SK-N-SH (cell line): ENCODE results near the gene CUBN. TPM values are rescaled to one million over a fixed set of nuclear protein-coding genes. Genes with fewer than 3 reads are reported as not detected.

Experiments
- CTCF ChIA-PET: fragments of 300-600, 350-600 bp; formaldehyde crosslinking; extraction: SDS; loops from one replicate; lab custom pipeline; 2021; lab: Yijun Ruan, JAX
- POLR2A ChIA-PET: fragments of 350-600 bp; sonication (Branson Sonifier 250); formaldehyde crosslinking; extraction: SDS; loops from one replicate; lab custom pipeline; 2020; ENCODE audit warnings: antibody characterized with exemption, inconsistent platforms; lab: Yijun Ruan, JAX
- DNase-seq: peaks from one replicate; pipeline ENCODE4 v3.0.0; 2012
- H2AFZ ChIP-seq: fragments of 200-600 bp; sonication (generic); 2 replicates; pipeline ENCODE4 v1.8.1; 2016; ENCODE audit warnings: antibody characterized with exemption, mild to moderate bottlenecking, low read depth
- H3F3A ChIP-seq: fragments of 200-600 bp; sonication (generic); replicated peaks from 2 replicates; pipeline ENCODE3; 2016; ENCODE audit warnings: antibody characterized with exemption, mild to moderate bottlenecking; ENCODE audit not compliant: insufficient read depth
- H3K27ac ChIP-seq, 2 experiments: fragments of 200-500 bp in 1 of 2; fragments of 200-600 bp in 1 of 2; sonication (Bioruptor generic) in 1 of 2; sonication (generic), shearing (Covaris generic) in 1 of 2; 2 replicates each; pipeline versions ENCODE4 v1.5.1 to v1.6.1; 2014 to 2016; ENCODE audit warnings: low read depth in 2 of 2, inconsistent platforms in 1 of 2, low read length in 1 of 2, mild to moderate bottlenecking in 1 of 2, mixed read lengths in 1 of 2
- H3K27me3 ChIP-seq: fragments of 200-600 bp; sonication (generic), shearing (Covaris generic); 2 replicates; pipeline ENCODE4 v1.6.1; 2016; ENCODE audit warnings: mixed run types; ENCODE audit not compliant: insufficient read depth
- H3K36me3 ChIP-seq, 2 experiments: fragments of 200-500 bp in 1 of 2; fragments of 200-600 bp in 1 of 2; sonication (Bioruptor generic) in 1 of 2; sonication (generic) in 1 of 2; replicated peaks in 1 of 2; 2 replicates each; pipeline versions ENCODE3 to v1.5.1; 2014 to 2016; ENCODE audit warnings: low read length in 1 of 2, mild to moderate bottlenecking in 1 of 2; ENCODE audit not compliant: insufficient read depth in 2 of 2, control insufficient read depth in 1 of 2
- H3K4me1 ChIP-seq, 2 experiments: fragments of 200-500 bp in 1 of 2; fragments of 200-600 bp in 1 of 2; sonication (Bioruptor generic) in 1 of 2; sonication (generic), shearing (Covaris generic) in 1 of 2; 2 replicates each; pipeline versions ENCODE4 v1.5.1 to v1.6.1; 2014 to 2016; ENCODE audit warnings: low read depth in 1 of 2, low read length in 1 of 2, mixed run types in 1 of 2; ENCODE audit not compliant: insufficient read depth in 2 of 2, control insufficient read depth in 1 of 2
- H3K4me2 ChIP-seq: fragments of 200-600 bp; sonication (generic), shearing (Covaris generic); 2 replicates; pipeline ENCODE4 v1.6.1; 2017; ENCODE audit warnings: mixed run types
- H3K4me3 ChIP-seq, 2 experiments: fragments of 200-500 bp in 1 of 2; fragments of 200-600 bp in 1 of 2; sonication (Bioruptor generic) in 1 of 2; sonication (generic), shearing (Covaris generic) in 1 of 2; 2 replicates each; pipeline versions ENCODE4 v1.5.1 to v1.8.1; 2014 to 2016; ENCODE audit warnings: low read depth in 2 of 2, inconsistent platforms in 1 of 2, low read length in 1 of 2, mild to moderate bottlenecking in 1 of 2, mixed read lengths in 1 of 2, moderate library complexity in 1 of 2
- H3K79me2 ChIP-seq: fragments of 200-600 bp; sonication (generic); 2 replicates; pipeline ENCODE4 v1.8.1; 2017; ENCODE audit warnings: mild to moderate bottlenecking; ENCODE audit not compliant: insufficient read depth
- H3K9ac ChIP-seq: fragments of 200-600 bp; sonication (generic); 2 replicates; pipeline ENCODE4 v1.6.1; 2017; ENCODE audit warnings: mixed run types
- H3K9me2 ChIP-seq: fragments of 200-600 bp; sonication (generic); 2 replicates; pipeline ENCODE4 v1.6.1; 2017; ENCODE audit warnings: mixed run types
- H3K9me3 ChIP-seq: fragments of 200-600 bp; sonication (generic); 2 replicates; pipeline ENCODE4 v1.6.1; 2017; ENCODE audit warnings: mixed run types, mild to moderate bottlenecking, moderate library complexity
- H4K20me1 ChIP-seq: fragments of 200-600 bp; sonication (generic); 2 replicates; pipeline ENCODE4 v1.6.1; 2017; ENCODE audit warnings: mild to moderate bottlenecking, mixed run types; ENCODE audit not compliant: insufficient read depth
- EP300 ChIP-seq, 2 experiments: IDR thresholded peaks; 2 replicates each; pipeline versions ENCODE4 v1.4.0 to v1.6.1; 2012; ENCODE audit warnings: borderline replicate concordance in 1 of 2, low read depth in 1 of 2, low read length in 1 of 2
- EZH2phosphoT487 ChIP-seq: fragments of 200-600 bp; sonication (generic); IDR thresholded peaks from 2 replicates; pipeline ENCODE4 v1.6.1; 2017; ENCODE audit warnings: low read depth, mixed run types, mild to moderate bottlenecking, antibody characterized with exemption, moderate library complexity, borderline replicate concordance
- FOSL2 ChIP-seq: IDR thresholded peaks from 2 replicates; pipeline ENCODE4 v1.4.0; 2012; ENCODE audit warnings: low read depth, mild to moderate bottlenecking, moderate library complexity, borderline replicate concordance
- FOXJ3 ChIP-seq: sonication (generic); formaldehyde crosslinking; IDR thresholded peaks from 2 replicates; pipeline ENCODE4 v1.5.1; 2020; ENCODE audit warnings: mild to moderate bottlenecking, missing genetic modification reagents
- JUND ChIP-seq: IDR thresholded peaks from 2 replicates; pipeline ENCODE4 v1.4.0; 2012
- MXI1 ChIP-seq: IDR thresholded peaks from 2 replicates; pipeline ENCODE4 v1.6.1; 2012; ENCODE audit warnings: mild to moderate bottlenecking, low read depth, low read length, improper control_type of control experiment
- POLR2AphosphoS5 ChIP-seq: IDR thresholded peaks from 2 replicates; pipeline ENCODE4 v1.6.1; 2012; ENCODE audit warnings: low read depth, low read length
- SIN3A ChIP-seq: IDR thresholded peaks from 2 replicates; pipeline ENCODE4 v1.6.1; 2012; ENCODE audit warnings: low read depth, mild to moderate bottlenecking, low read length, moderate library complexity, borderline replicate concordance
- TCF12 ChIP-seq: IDR thresholded peaks from 2 replicates; pipeline ENCODE4 v1.4.0; 2012
- polyA plus RNA-seq, 3 experiments: library from polyadenylated mRNA; depleted of rRNA; stranded (reverse); fragments of >200 nt; gene quantifications; 2 replicates each; pipeline ENCODE4 v1.2.3, GENCODE V29; 2012
- TF ChIP-seq, protein P1 (sequence below): fragments of 150-350 bp; IDR thresholded peaks from 2 replicates; pipeline ENCODE4 v1.6.1; 2016; ENCODE audit warnings: mild to moderate bottlenecking, low read depth, low read length
- TF ChIP-seq, protein P2 (sequence below): IDR thresholded peaks from 2 replicates; pipeline ENCODE4 v1.4.0; 2012; ENCODE audit warnings: low read depth
- TF ChIP-seq, protein P3 (sequence below): fragments of 150-350 bp; IDR thresholded peaks from 2 replicates; pipeline ENCODE4 v1.6.1; 2017; ENCODE audit warnings: antibody characterized with exemption, low read length, low read depth, borderline replicate concordance
- TF ChIP-seq, protein P4 (sequence below): IDR thresholded peaks from 2 replicates; pipeline ENCODE4 v1.4.0; 2012; ENCODE audit warnings: low read depth, borderline replicate concordance
- TF ChIP-seq, protein P5 (sequence below): IDR thresholded peaks from 2 replicates; pipeline ENCODE4 v1.6.1; 2012; ENCODE audit warnings: mild to moderate bottlenecking, low read depth, low read length, moderate library complexity

The CUBN gene
- polyA plus RNA-seq, 1 of the 3 experiments (the other 2 are of a cell fraction), result 2.4 TPM

DNA sequence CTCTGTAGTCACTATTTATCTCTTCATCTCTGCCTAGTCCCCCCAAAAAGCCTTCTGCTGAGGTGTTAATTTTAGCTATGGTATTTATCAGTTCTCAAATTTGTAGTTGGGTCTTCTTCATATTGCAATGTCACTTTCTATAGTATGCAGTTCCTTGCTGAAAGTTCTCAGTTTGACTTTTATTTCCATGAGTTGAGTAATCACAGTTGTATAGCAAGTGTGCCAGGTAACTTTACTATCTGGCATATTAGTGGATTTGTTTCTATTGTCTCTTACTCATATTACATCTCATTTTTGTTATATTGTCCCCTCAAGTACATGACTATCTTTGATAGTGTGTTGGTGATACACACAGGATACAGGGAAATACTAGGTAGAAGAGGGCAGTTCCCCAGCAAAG is 152.8 kb downstream of the CUBN start:
- Histone ChIP-seq H3K9ac (no peak overlapping the region), H3K4me3 (no peak overlapping the region), H2AFZ (no peak overlapping the region), H3K79me2 (no peaks in the 10 kb centered on the region), H3K27ac (no peak overlapping the region), H3K27me3 (no peaks in the 10 kb centered on the region), H3K9me2 (no peaks in the 10 kb centered on the region), H3F3A (peaks cover 4% of the 10 kb centered on the region), H3K4me2 (no peak overlapping the region), H4K20me1 (no peaks in the 10 kb centered on the region), H3K36me3 (peaks cover 0 to 5% of the 10 kb centered on the region in 2 experiments), H3K4me1 (no peaks in the 10 kb centered on the region), H3K9me3 (0 out of 2 replicates have a peak, but pooled peaks cover 2% of the 10 kb centered on the region)
- ChIA-PET POLR2A (no interaction called here), CTCF (interaction anchor here (0.7 kb wide), 1 partner anchor 698 kb away, joined by 3 read pairs; no protein-coding TSS in a partner anchor)
- TF ChIP-seq, protein P1, sequence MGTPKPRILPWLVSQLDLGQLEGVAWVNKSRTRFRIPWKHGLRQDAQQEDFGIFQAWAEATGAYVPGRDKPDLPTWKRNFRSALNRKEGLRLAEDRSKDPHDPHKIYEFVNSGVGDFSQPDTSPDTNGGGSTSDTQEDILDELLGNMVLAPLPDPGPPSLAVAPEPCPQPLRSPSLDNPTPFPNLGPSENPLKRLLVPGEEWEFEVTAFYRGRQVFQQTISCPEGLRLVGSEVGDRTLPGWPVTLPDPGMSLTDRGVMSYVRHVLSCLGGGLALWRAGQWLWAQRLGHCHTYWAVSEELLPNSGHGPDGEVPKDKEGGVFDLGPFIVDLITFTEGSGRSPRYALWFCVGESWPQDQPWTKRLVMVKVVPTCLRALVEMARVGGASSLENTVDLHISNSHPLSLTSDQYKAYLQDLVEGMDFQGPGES, result no peak
- TF ChIP-seq TCF12 (no peak), FOXJ3 (no peak), EZH2phosphoT487 (no peak), FOSL2 (no peak), MXI1 (no peak), EP300 (IDR thresholded peaks at IDR 0.05; ENCODE audit: borderline replicate concordance in 1 of 2, low read depth in 1 of 2, low read length in 1 of 2) (no peak), POLR2AphosphoS5 (no peak), JUND (no peak), SIN3A (no peak)
- TF ChIP-seq, protein P2, sequence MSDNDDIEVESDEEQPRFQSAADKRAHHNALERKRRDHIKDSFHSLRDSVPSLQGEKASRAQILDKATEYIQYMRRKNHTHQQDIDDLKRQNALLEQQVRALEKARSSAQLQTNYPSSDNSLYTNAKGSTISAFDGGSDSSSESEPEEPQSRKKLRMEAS, result no peak
- TF ChIP-seq, protein P3, sequence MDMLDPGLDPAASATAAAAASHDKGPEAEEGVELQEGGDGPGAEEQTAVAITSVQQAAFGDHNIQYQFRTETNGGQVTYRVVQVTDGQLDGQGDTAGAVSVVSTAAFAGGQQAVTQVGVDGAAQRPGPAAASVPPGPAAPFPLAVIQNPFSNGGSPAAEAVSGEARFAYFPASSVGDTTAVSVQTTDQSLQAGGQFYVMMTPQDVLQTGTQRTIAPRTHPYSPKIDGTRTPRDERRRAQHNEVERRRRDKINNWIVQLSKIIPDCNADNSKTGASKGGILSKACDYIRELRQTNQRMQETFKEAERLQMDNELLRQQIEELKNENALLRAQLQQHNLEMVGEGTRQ, result no peak
- TF ChIP-seq, protein P4, sequence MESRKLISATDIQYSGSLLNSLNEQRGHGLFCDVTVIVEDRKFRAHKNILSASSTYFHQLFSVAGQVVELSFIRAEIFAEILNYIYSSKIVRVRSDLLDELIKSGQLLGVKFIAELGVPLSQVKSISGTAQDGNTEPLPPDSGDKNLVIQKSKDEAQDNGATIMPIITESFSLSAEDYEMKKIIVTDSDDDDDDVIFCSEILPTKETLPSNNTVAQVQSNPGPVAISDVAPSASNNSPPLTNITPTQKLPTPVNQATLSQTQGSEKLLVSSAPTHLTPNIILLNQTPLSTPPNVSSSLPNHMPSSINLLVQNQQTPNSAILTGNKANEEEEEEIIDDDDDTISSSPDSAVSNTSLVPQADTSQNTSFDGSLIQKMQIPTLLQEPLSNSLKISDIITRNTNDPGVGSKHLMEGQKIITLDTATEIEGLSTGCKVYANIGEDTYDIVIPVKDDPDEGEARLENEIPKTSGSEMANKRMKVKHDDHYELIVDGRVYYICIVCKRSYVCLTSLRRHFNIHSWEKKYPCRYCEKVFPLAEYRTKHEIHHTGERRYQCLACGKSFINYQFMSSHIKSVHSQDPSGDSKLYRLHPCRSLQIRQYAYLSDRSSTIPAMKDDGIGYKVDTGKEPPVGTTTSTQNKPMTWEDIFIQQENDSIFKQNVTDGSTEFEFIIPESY, result no peak
- TF ChIP-seq, protein P5, sequence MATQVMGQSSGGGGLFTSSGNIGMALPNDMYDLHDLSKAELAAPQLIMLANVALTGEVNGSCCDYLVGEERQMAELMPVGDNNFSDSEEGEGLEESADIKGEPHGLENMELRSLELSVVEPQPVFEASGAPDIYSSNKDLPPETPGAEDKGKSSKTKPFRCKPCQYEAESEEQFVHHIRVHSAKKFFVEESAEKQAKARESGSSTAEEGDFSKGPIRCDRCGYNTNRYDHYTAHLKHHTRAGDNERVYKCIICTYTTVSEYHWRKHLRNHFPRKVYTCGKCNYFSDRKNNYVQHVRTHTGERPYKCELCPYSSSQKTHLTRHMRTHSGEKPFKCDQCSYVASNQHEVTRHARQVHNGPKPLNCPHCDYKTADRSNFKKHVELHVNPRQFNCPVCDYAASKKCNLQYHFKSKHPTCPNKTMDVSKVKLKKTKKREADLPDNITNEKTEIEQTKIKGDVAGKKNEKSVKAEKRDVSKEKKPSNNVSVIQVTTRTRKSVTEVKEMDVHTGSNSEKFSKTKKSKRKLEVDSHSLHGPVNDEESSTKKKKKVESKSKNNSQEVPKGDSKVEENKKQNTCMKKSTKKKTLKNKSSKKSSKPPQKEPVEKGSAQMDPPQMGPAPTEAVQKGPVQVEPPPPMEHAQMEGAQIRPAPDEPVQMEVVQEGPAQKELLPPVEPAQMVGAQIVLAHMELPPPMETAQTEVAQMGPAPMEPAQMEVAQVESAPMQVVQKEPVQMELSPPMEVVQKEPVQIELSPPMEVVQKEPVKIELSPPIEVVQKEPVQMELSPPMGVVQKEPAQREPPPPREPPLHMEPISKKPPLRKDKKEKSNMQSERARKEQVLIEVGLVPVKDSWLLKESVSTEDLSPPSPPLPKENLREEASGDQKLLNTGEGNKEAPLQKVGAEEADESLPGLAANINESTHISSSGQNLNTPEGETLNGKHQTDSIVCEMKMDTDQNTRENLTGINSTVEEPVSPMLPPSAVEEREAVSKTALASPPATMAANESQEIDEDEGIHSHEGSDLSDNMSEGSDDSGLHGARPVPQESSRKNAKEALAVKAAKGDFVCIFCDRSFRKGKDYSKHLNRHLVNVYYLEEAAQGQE, result no peak
- DNase-seq, result no peak
